Parathyroid adenoma (tissue), 2 donors: Measurements from ENCODE around the gene AS3MT.

Source experiments
- H2AFZ ChIP-seq: fragments of 300-600 bp; sonication (generic); one replicate; pipeline ENCODE4 v1.7.0; 2017; ENCODE audit warnings: antibody characterized with exemption, mild to moderate bottlenecking
- H3K27ac ChIP-seq: fragments of 300-600 bp; sonication (generic); one replicate; pipeline ENCODE4 v1.7.0; 2017
- H3K27me3 ChIP-seq: fragments of 300-600 bp; sonication (generic); one replicate; pipeline ENCODE4 v1.7.0; 2017; ENCODE audit warnings: low read length; ENCODE audit not compliant: control insufficient read depth, insufficient read depth
- H3K36me3 ChIP-seq: fragments of 300-600 bp; sonication (generic); one replicate; pipeline ENCODE4 v1.7.0; 2017; ENCODE audit warnings: low read length; ENCODE audit not compliant: control insufficient read depth, insufficient read depth
- H3K4me1 ChIP-seq: fragments of 300-600 bp; sonication (generic); one replicate; pipeline ENCODE4 v1.7.0; 2017; ENCODE audit warnings: control low read depth
- H3K4me2 ChIP-seq: fragments of 300-600 bp; sonication (generic); one replicate; pipeline ENCODE4 v1.7.0; 2017; ENCODE audit warnings: low read length
- H3K4me3 ChIP-seq: fragments of 300-600 bp; sonication (generic); one replicate; pipeline ENCODE4 v1.7.0; 2017; ENCODE audit warnings: low read depth, low read length
- H3K79me2 ChIP-seq: fragments of 300-600 bp; sonication (generic); one replicate; pipeline ENCODE4 v1.7.0; 2017; ENCODE audit warnings: control low read depth
- H3K9ac ChIP-seq: fragments of 300-600 bp; sonication (generic); one replicate; pipeline ENCODE4 v1.7.0; 2017; ENCODE audit warnings: mild to moderate bottlenecking
- H3K9me3 ChIP-seq: fragments of 300-600 bp; sonication (generic); one replicate; pipeline ENCODE4 v1.7.0; 2017; ENCODE audit warnings: low read length; ENCODE audit not compliant: control insufficient read depth
- CTCF ChIP-seq: fragments of 300-600 bp; sonication (generic); IDR thresholded peaks from one replicate; pipeline ENCODE4 v1.7.0; 2017; ENCODE audit warnings: antibody characterized with exemption, mild to moderate bottlenecking
- donor health status: primary hyperparathyroidism.

AS3MT gene

GRCh38 chr10:102827597-102827975 lies 41.7 kb upstream of the AS3MT start:
- Histone ChIP-seq H3K4me2 (no peak overlapping the region), H3K36me3 (no peaks in the 10 kb centered on the region)

GRCh38 chr10:102831322-102832071 lies 37.8 kb upstream of the AS3MT start:
- Histone ChIP-seq H2AFZ (no peak overlapping the region), H3K4me3 (no peak overlapping the region), H3K27ac (no peak overlapping the region), H3K9me3 (no peaks in the 10 kb centered on the region), H3K27me3 (no peaks in the 10 kb centered on the region), H3K4me1 (peaks cover 12% of the 10 kb centered on the region), H3K4me2 (no peak overlapping the region), H3K79me2 (no peaks in the 10 kb centered on the region), H3K9ac (no peak overlapping the region), H3K36me3 (no peaks in the 10 kb centered on the region)
- TF ChIP-seq CTCF, result no peak

More at GRCh38 chr10:102827597-102827975, 41.7 kb upstream of the AS3MT start:
- Histone ChIP-seq H3K4me3 (no peak overlapping the region), H3K27ac (no peak overlapping the region), H2AFZ (no peak overlapping the region), H3K9me3 (no peaks in the 10 kb centered on the region), H3K79me2 (no peaks in the 10 kb centered on the region), H3K9ac (no peak overlapping the region), H3K27me3 (no peaks in the 10 kb centered on the region), H3K4me1 (no peaks in the 10 kb centered on the region)
- no peak for TF ChIP-seq CTCF

- H3K4me1 ChIP-seq, result peaks cover 20% of the 10 kb centered on the region
- no peak overlapping the region for H3K4me3 ChIP-seq
- H3K9me3 ChIP-seq, result no peaks in the 10 kb centered on the region
- no peak overlapping the region for H3K4me2 ChIP-seq
- no peaks in the 10 kb centered on the region for H3K79me2 ChIP-seq
- no peak for TF ChIP-seq CTCF
- H3K27ac ChIP-seq, result no peak overlapping the region
- no peak overlapping the region for H2AFZ ChIP-seq
- H3K27me3 ChIP-seq, result no peaks in the 10 kb centered on the region
- H3K9ac ChIP-seq, result no peak overlapping the region
- no peaks in the 10 kb centered on the region for H3K36me3 ChIP-seq
These were observed 37.0 kb upstream of the AS3MT start for GRCh38 chr10:102832248-102832647.

- Histone ChIP-seq H3K4me3 (no peak overlapping the region), H3K79me2 (no peaks in the 10 kb centered on the region), H3K4me2 (no peak overlapping the region), H3K36me3 (no peaks in the 10 kb centered on the region), H3K9me3 (no peaks in the 10 kb centered on the region), H3K27me3 (no peaks in the 10 kb centered on the region), H2AFZ (no peak overlapping the region), H3K4me1 (peaks cover 26% of the 10 kb centered on the region), H3K9ac (no peak overlapping the region), H3K27ac (no peak overlapping the region)
- TF ChIP-seq CTCF, result no peak
These were observed 36.3 kb upstream of the AS3MT start for GRCh38 chr10:102832987-102833386.

GRCh38 chr10:102834143-102834542 lies 35.1 kb upstream of the AS3MT start:
- no peaks in the 10 kb centered on the region for H3K27me3 ChIP-seq
- H3K4me2 ChIP-seq, result no peak overlapping the region

More at GRCh38 chr10:102834143-102834542, 35.1 kb upstream of the AS3MT start:
- Histone ChIP-seq H3K79me2 (no peaks in the 10 kb centered on the region), H3K27ac (no peak overlapping the region), H3K4me1 (peaks cover 28% of the 10 kb centered on the region), H3K9ac (no peak overlapping the region), H3K4me3 (no peak overlapping the region), H3K9me3 (no peaks in the 10 kb centered on the region), H3K36me3 (no peaks in the 10 kb centered on the region), H2AFZ (no peak overlapping the region)
- no peak for TF ChIP-seq CTCF
